A673 (cell line): ENCODE results near the gene STRIP1. TPM values are rescaled to one million over a fixed set of nuclear protein-coding genes. Genes with fewer than 3 reads are reported as not detected.

Experiments
- BruUV-seq: library from RNA; stranded (reverse); fragments of 400-500 nt; replicated peaks from 2 replicates; lab custom pipeline; 2021; lab: Mats Ljungman, UMichigan
- CTCF ChIA-PET: fragments of 300-600 bp; sonication (Branson Sonifier 250); formaldehyde crosslinking; loops from one replicate; lab custom pipeline; 2022; ENCODE audit warnings: antibody characterized with exemption; lab: Charles Lee
- POLR2A ChIA-PET: fragments of 300-600 bp; sonication (Branson Sonifier 250); formaldehyde crosslinking; loops from one replicate; lab custom pipeline; 2022; ENCODE audit warnings: antibody characterized with exemption; ENCODE audit not compliant: low non-redundant PET; lab: Charles Lee
- DNase-seq: peaks from one replicate; pipeline ENCODE4 v3.0.0-alpha.2; 2015; ENCODE audit warnings: low spot score
- H3K27ac ChIP-seq: fragments of 200-600 bp; sonication (generic); 2 replicates; pipeline ENCODE4 v1.5.1; 2016; ENCODE audit warnings: mixed run types, low read depth, mild to moderate bottlenecking, mixed read lengths, antibody characterized with exemption, low read length; ENCODE audit not compliant: poor library complexity, severe bottlenecking
- H3K27me3 ChIP-seq: fragments of 200-600 bp; sonication (generic); replicated peaks from 2 replicates; pipeline ENCODE4 v1.6.1; 2017; ENCODE audit warnings: mixed run types, low read depth, mild to moderate bottlenecking, mixed read lengths, antibody characterized with exemption, low read length; ENCODE audit not compliant: insufficient read depth, poor library complexity
- H3K36me3 ChIP-seq: fragments of 200-600 bp; sonication (generic); 2 replicates; pipeline ENCODE4 v1.6.1; 2016; ENCODE audit warnings: mixed run types, mild to moderate bottlenecking, mixed read lengths, antibody characterized with exemption, low read length; ENCODE audit not compliant: insufficient read depth, poor library complexity, severe bottlenecking
- H3K4me1 ChIP-seq: fragments of 200-600 bp; sonication (generic); 2 replicates; pipeline ENCODE4 v1.6.1; 2017; ENCODE audit warnings: mixed run types, mild to moderate bottlenecking, mixed read lengths, antibody characterized with exemption, low read length; ENCODE audit not compliant: insufficient read depth, poor library complexity, severe bottlenecking
- H3K4me3 ChIP-seq: fragments of 200-600 bp; sonication (generic); 2 replicates; pipeline ENCODE4 v1.5.1; 2016; ENCODE audit warnings: low read depth, mixed run types, mild to moderate bottlenecking, mixed read lengths, low read length; ENCODE audit not compliant: poor library complexity, severe bottlenecking
- H3K9me3 ChIP-seq: fragments of 200-600 bp; sonication (generic); 2 replicates; pipeline ENCODE4 v1.6.1; 2016; ENCODE audit warnings: mixed run types, low read depth, mild to moderate bottlenecking, mixed read lengths, antibody characterized with exemption, low read length; ENCODE audit not compliant: poor library complexity, severe bottlenecking
- CTCF ChIP-seq: fragments of 300-800, 200-600 bp; sonication (generic); conservative IDR thresholded peaks from 2 replicates; pipeline ENCODE4 v1.5.1; 2017; ENCODE audit warnings: low read depth, mild to moderate bottlenecking, antibody characterized with exemption, low read length, moderate library complexity, mixed read lengths
- EZH2 ChIP-seq: fragments of 200-600 bp; sonication (generic); IDR thresholded peaks from 2 replicates; pipeline ENCODE4 v1.6.1; 2017; ENCODE audit warnings: borderline replicate concordance, low read depth, mild to moderate bottlenecking, mixed read lengths, antibody characterized with exemption, low read length; ENCODE audit not compliant: poor library complexity, severe bottlenecking
- intact Hi-C: fragments of 100-400 bp; cut with micrococcal nuclease; formaldehyde crosslinking; loops from one replicate; pipeline ENCODE4 v1.10.0; 2022; ENCODE audit not compliant: unreplicated experiment
- total RNA-seq: library from RNA; stranded (reverse); gene quantifications from 2 replicates; pipeline ENCODE4 v1.2.3, GENCODE V29; 2021

The STRIP1 gene
- total RNA-seq, 1 experiment from 2014 or later = 57.7 TPM

GRCh38 chr1:110097507-110098221 lies 63.2 kb downstream of the STRIP1 start:
- TF ChIP-seq CTCF (no peak), EZH2 (no peak)
- ChIA-PET CTCF (interaction anchor here (1.5 kb wide), 1 partner anchor 10 kb away, joined by 5 read pairs; no protein-coding TSS in a partner anchor), POLR2A (no interaction called here)
- H3K27me3 ChIP-seq = peaks cover 38% of the 10 kb centered on the region
- no peaks in the 10 kb centered on the region for H3K36me3 ChIP-seq
- H3K9me3 ChIP-seq = no peaks in the 10 kb centered on the region
- H3K4me3 ChIP-seq = no peak overlapping the region
- intact Hi-C loops = no loop called here
- no TSS peak for BruUV-seq
- H3K27ac ChIP-seq = no peak overlapping the region
- H3K4me1 ChIP-seq = no peaks in the 10 kb centered on the region
- no peak for DNase-seq

DNA sequence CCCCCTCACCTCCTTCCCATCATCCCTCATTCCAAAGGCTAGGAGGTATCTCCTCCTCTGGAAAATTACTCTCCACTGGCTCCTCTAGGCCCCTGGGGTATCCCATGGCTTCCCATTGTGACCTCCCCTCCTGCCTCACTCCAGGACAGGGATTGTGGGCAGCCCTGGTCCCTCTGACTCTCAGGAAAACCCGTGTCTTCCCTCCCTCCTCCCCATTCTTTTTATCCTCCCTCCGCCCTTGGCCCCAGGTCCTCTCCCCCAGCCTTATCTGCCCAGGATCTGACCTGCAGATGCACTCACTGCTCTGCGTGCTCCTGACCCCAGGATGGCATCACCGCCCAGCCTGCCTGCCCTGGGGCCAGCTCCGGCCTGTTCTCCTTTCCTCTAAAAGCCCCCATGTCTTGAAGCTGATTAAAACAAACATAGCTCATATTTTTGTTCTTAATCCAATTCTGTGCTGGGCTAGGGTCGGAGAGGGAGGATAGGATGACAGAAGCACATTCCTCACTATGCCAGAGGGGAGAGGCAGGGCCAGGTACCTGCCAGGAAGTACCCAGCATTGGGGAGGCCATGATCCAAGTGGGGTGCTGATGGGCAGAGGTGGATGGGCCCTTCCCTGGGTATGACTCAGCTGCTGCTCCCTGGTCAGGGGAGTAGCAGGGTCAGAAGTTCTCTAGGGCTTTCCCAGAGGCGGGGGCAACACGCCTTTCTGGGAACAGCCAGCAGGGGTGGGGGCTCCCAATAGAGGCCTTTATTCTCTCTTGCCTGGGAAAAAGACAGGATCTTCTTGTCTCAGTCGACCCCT lies 64.0 kb downstream of the STRIP1 start:
- Histone ChIP-seq H3K27me3 (peaks cover 34% of the 10 kb centered on the region), H3K36me3 (no peaks in the 10 kb centered on the region), H3K9me3 (no peaks in the 10 kb centered on the region), H3K4me1 (no peaks in the 10 kb centered on the region), H3K27ac (no peak overlapping the region), H3K4me3 (no peak overlapping the region)
- POLR2A ChIA-PET = no interaction called here
- CTCF ChIA-PET = interaction anchor here (1.5 kb wide), 1 partner anchor 11 kb away, joined by 5 read pairs; no protein-coding TSS in a partner anchor
- no peak for DNase-seq
- TF ChIP-seq CTCF (no peak), EZH2 (no peak)
- no TSS peak for BruUV-seq
- intact Hi-C loops = no loop called here

DNA sequence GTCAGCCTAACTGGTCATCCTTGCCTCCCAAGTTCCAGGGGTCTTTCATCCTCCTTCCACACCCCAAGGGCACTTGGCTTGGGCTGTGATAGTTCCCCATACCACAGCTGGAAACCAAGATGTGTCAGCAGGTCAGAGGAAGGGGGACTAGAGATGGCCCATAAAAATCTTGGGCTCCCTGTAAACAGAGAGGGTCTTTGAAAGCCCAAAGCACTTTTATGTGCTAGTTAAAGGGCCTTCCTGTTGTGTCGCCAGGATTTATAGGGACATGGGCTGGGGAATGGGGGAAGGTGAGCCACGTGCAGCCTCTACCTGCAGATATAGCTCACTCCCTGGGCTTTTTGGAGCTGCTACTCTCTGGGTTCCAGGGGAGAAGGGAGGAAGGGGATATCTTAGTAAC lies 65.9 kb downstream of the STRIP1 start:
- peaks cover 22% of the 10 kb centered on the region for H3K27me3 ChIP-seq
- intact Hi-C loops = no loop called here
- H3K9me3 ChIP-seq = no peaks in the 10 kb centered on the region
- no peaks in the 10 kb centered on the region for H3K36me3 ChIP-seq
- no peak overlapping the region for H3K4me3 ChIP-seq
- no peak for DNase-seq
- POLR2A ChIA-PET = no interaction called here
- CTCF ChIA-PET = no interaction called here
- TF ChIP-seq EZH2 (no peak), CTCF (no peak)
- no peak overlapping the region for H3K27ac ChIP-seq
- no peaks in the 10 kb centered on the region for H3K4me1 ChIP-seq
- BruUV-seq = no TSS peak
